H1 (cell line): ENCODE results near the gene CCNYL1. TPM values are rescaled to one million over a fixed set of nuclear protein-coding genes. Genes with fewer than 3 reads are reported as not detected.

Experiments used
- CTCF ChIA-PET: fragments of 300-600 bp; sonication (Branson Sonifier 250); formaldehyde crosslinking; loops from one replicate; lab custom pipeline; 2021; ENCODE audit not compliant: partially characterized antibody; lab: Charles Lee
- POLR2A ChIA-PET: fragments of 300-600 bp; sonication (Branson Sonifier 250); formaldehyde crosslinking; loops from one replicate; lab custom pipeline; 2021; ENCODE audit warnings: inconsistent platforms; ENCODE audit not compliant: partially characterized antibody; lab: Charles Lee
- DNase-seq, 2 experiments: peaks; one replicate each; pipeline versions ENCODE4 v3.0.0 to v3.0.0-alpha.2; 2010 to 2022; ENCODE audit warnings: low spot score in 2 of 2, low read depth in 1 of 2, mixed read lengths in 1 of 2
- FAIRE-seq: peaks from 2 replicates; lab custom pipeline; 2011; peaks lifted over from hg19 to GRCh38; lab: Jason Lieb, UNC
- H2AFZ ChIP-seq: 2 replicates; pipeline ENCODE4 v1.8.1; 2012; ENCODE audit warnings: low read length, inconsistent platforms
- H2AK5ac ChIP-seq: 2 replicates; pipeline ENCODE4 v1.6.1; 2013; ENCODE audit warnings: low read depth, low read length
- H2BK120ac ChIP-seq: replicated peaks from 2 replicates; pipeline ENCODE3; 2013; ENCODE audit warnings: low read depth, low read length, inconsistent platforms
- H2BK12ac ChIP-seq: 2 replicates; pipeline ENCODE4 v1.6.1; 2013; ENCODE audit warnings: low read depth, low read length
- H2BK15ac ChIP-seq: 2 replicates; pipeline ENCODE4 v1.6.1; 2013; ENCODE audit warnings: low read length
- H2BK20ac ChIP-seq: 2 replicates; pipeline ENCODE4 v1.6.1; 2013; ENCODE audit warnings: low read length
- H2BK5ac ChIP-seq: 2 replicates; pipeline ENCODE4 v1.6.1; 2013; ENCODE audit warnings: low read depth, low read length
- H3K14ac ChIP-seq: 2 replicates; pipeline ENCODE4 v1.6.1; 2013; ENCODE audit warnings: inconsistent platforms; ENCODE audit not compliant: insufficient read length
- H3K18ac ChIP-seq: 2 replicates; pipeline ENCODE4 v1.6.1; 2013; ENCODE audit warnings: low read length; ENCODE audit errors: extremely low read depth
- H3K23ac ChIP-seq: 2 replicates; pipeline ENCODE4 v1.6.1; 2013; ENCODE audit warnings: inconsistent platforms; ENCODE audit not compliant: insufficient read length
- H3K23me2 ChIP-seq: 2 replicates; pipeline ENCODE4 v1.6.1; 2013; ENCODE audit warnings: low read depth, low read length
- H3K27ac ChIP-seq: 2 replicates; pipeline ENCODE4 v1.6.1; 2011; ENCODE audit warnings: low read depth, low read length, inconsistent platforms
- H3K27me3 ChIP-seq, 4 experiments: replicated peaks in 1 of 4; 1 replicate in 1 of 4; 2 replicates in 3 of 4; pipeline versions ENCODE4 v1.6.1 to v1.8.1; 2011 to 2013; ENCODE audit warnings: low read length in 3 of 4, mild to moderate bottlenecking in 3 of 4, inconsistent platforms in 2 of 4, mixed read lengths in 2 of 4, moderate library complexity in 1 of 4; ENCODE audit not compliant: control insufficient read depth in 3 of 4, insufficient read depth in 3 of 4; ENCODE audit errors: extremely low read depth in 1 of 4
- H3K36me3 ChIP-seq, 4 experiments: 2 replicates each; pipeline versions ENCODE4 v1.6.1 to v1.8.1; 2011 to 2013; ENCODE audit warnings: mild to moderate bottlenecking in 4 of 4, low read length in 3 of 4, moderate library complexity in 2 of 4, control low read depth in 1 of 4, inconsistent platforms in 1 of 4; ENCODE audit not compliant: insufficient read depth in 4 of 4, control insufficient read depth in 2 of 4
- H3K4ac ChIP-seq: replicated peaks from 2 replicates; pipeline ENCODE3; 2013; ENCODE audit warnings: low read length, low read depth, mixed read lengths, inconsistent platforms; ENCODE audit not compliant: insufficient read length
- H3K4me1 ChIP-seq, 4 experiments: replicated peaks in 1 of 4; 1 replicate in 1 of 4; 2 replicates in 3 of 4; pipeline versions ENCODE4 v1.6.1 to v1.8.1; 2011 to 2013; ENCODE audit warnings: low read length in 3 of 4, inconsistent platforms in 2 of 4, mixed read lengths in 1 of 4; ENCODE audit not compliant: insufficient read depth in 4 of 4, control insufficient read depth in 3 of 4
- H3K4me2 ChIP-seq, 2 experiments: 2 replicates each; pipeline versions ENCODE4 v1.6.1 to v1.8.1; 2011 to 2013; ENCODE audit warnings: low read depth in 2 of 2, low read length in 2 of 2, control low read depth in 1 of 2, inconsistent platforms in 1 of 2, mild to moderate bottlenecking in 1 of 2; ENCODE audit not compliant: insufficient read depth in 1 of 2
- H3K4me3 ChIP-seq, 4 experiments: fragments of 200-600, 300-600 bp in 1 of 4; sonication (generic), shearing (Covaris generic), sonication (Bioruptor Twin) in 1 of 4; 2 replicates each; pipeline versions ENCODE4 v1.5.1 to v1.8.1; 2011 to 2016; ENCODE audit warnings: low read length in 4 of 4, low read depth in 3 of 4, control low read depth in 2 of 4, inconsistent platforms in 2 of 4, mild to moderate bottlenecking in 2 of 4, mixed read lengths in 1 of 4, moderate library complexity in 1 of 4; ENCODE audit not compliant: insufficient read depth in 2 of 4; ENCODE audit errors: extremely low read depth in 1 of 4
- H3K56ac ChIP-seq: replicated peaks from 2 replicates; pipeline ENCODE3; 2013; ENCODE audit warnings: low read depth, mild to moderate bottlenecking, mixed read lengths, low read length, inconsistent platforms; ENCODE audit not compliant: insufficient read length
- H3K79me1 ChIP-seq: 2 replicates; pipeline ENCODE4 v1.6.1; 2013; ENCODE audit warnings: low read depth, low read length, control low read depth
- H3K79me2 ChIP-seq, 2 experiments: 2 replicates each; pipeline versions ENCODE4 v1.6.1 to v1.8.1; 2012 to 2013; ENCODE audit warnings: low read length in 2 of 2, mild to moderate bottlenecking in 2 of 2, inconsistent platforms in 1 of 2; ENCODE audit not compliant: insufficient read depth in 2 of 2, control insufficient read depth in 1 of 2
- H3K9ac ChIP-seq, 4 experiments: replicated peaks in 1 of 4; 1 replicate in 1 of 4; 2 replicates in 3 of 4; pipeline versions ENCODE4 v1.6.1 to v1.8.1; 2011 to 2013; ENCODE audit warnings: low read depth in 3 of 4, low read length in 3 of 4, control low read depth in 2 of 4, mild to moderate bottlenecking in 2 of 4, moderate library complexity in 2 of 4, inconsistent platforms in 1 of 4; ENCODE audit errors: extremely low read depth in 1 of 4
- H3K9me3 ChIP-seq, 2 experiments: 2 replicates each; pipeline versions ENCODE4 v1.6.1 to v1.8.1; 2012 to 2013; ENCODE audit warnings: mild to moderate bottlenecking in 2 of 2, moderate library complexity in 2 of 2, control low read depth in 1 of 2, inconsistent platforms in 1 of 2, low read depth in 1 of 2, low read length in 1 of 2, mixed read lengths in 1 of 2; ENCODE audit not compliant: insufficient read depth in 2 of 2
- H4K20me1 ChIP-seq, 2 experiments: replicated peaks in 1 of 2; 2 replicates each; pipeline versions ENCODE3 to v1.8.1; 2011 to 2013; ENCODE audit warnings: inconsistent platforms in 2 of 2, low read length in 2 of 2, mild to moderate bottlenecking in 1 of 2; ENCODE audit not compliant: insufficient read depth in 2 of 2, control insufficient read depth in 1 of 2
- H4K5ac ChIP-seq: 2 replicates; pipeline ENCODE4 v1.6.1; 2013; ENCODE audit warnings: low read length, low read depth, mixed read lengths, inconsistent platforms; ENCODE audit not compliant: insufficient read length
- H4K8ac ChIP-seq: 2 replicates; pipeline ENCODE4 v1.8.0; 2013; ENCODE audit warnings: mild to moderate bottlenecking, moderate library complexity, low read length, inconsistent platforms; ENCODE audit not compliant: insufficient read depth; ENCODE audit errors: extremely low read depth
- H4K91ac ChIP-seq: replicated peaks from 2 replicates; pipeline ENCODE3; 2013; ENCODE audit warnings: low read length, mixed read lengths, inconsistent platforms; ENCODE audit not compliant: insufficient read length
- CBX8 ChIP-seq: fragments of 300-800, 300-1000 bp; sonication (generic); IDR thresholded peaks from 2 replicates; pipeline ENCODE4 v1.7.1; 2016; ENCODE audit warnings: low read depth, low read length, borderline replicate concordance
- FOSL1 ChIP-seq: IDR thresholded peaks from 2 replicates; pipeline ENCODE4 v1.6.1; 2011; ENCODE audit warnings: mild to moderate bottlenecking, low read depth, low read length, moderate library complexity; ENCODE audit not compliant: insufficient read depth
- KDM1A ChIP-seq: fragments of 200-600, 300-600 bp; sonication (generic); IDR thresholded peaks from 2 replicates; pipeline ENCODE4 v1.7.1; 2016; ENCODE audit warnings: mild to moderate bottlenecking, low read length, borderline replicate concordance
- POLR2A ChIP-seq, 2 experiments: IDR thresholded peaks; 1 replicate in 1 of 2; 2 replicates in 1 of 2; pipeline ENCODE4 v1.6.1; 2011; ENCODE audit warnings: low read depth in 2 of 2, low read length in 2 of 2, mild to moderate bottlenecking in 2 of 2; ENCODE audit errors: control extremely low read depth in 1 of 2
- POU5F1 ChIP-seq: IDR thresholded peaks from 2 replicates; pipeline ENCODE4 v1.6.1; 2011; ENCODE audit warnings: low read depth, mild to moderate bottlenecking, low read length, moderate library complexity
- RAD21 ChIP-seq, 2 experiments: IDR thresholded peaks in 1 of 2; conservative IDR thresholded peaks in 1 of 2; 2 replicates each; pipeline ENCODE4 v1.6.1; 2011; ENCODE audit warnings: low read depth in 2 of 2, low read length in 2 of 2, improper control_type of control experiment in 1 of 2, inconsistent platforms in 1 of 2, mild to moderate bottlenecking in 1 of 2, moderate library complexity in 1 of 2
- YY1 ChIP-seq: IDR thresholded peaks from 2 replicates; pipeline ENCODE4 v1.6.1; 2011; ENCODE audit warnings: low read depth, mild to moderate bottlenecking, low read length
- WGBS, 2 experiments: shearing (Covaris generic) in 1 of 2; methylation state at CpG; one replicate each; pipeline versions ENCODE4 v1.1.6 to v1.1.7; 2013 to 2015; ENCODE audit warnings: low lambda C conversion rate in 2 of 2, mixed read lengths in 2 of 2, inconsistent platforms in 1 of 2, low coverage in 1 of 2, missing lambda C conversion rate in 1 of 2; ENCODE audit not compliant: insufficient replicate concordance in 2 of 2, insufficient coverage in 1 of 2, insufficient read length in 1 of 2; ENCODE audit errors: extremely low coverage in 1 of 2, missing lambda C conversion rate in 1 of 2; 5-methylcytosine and 5-hydroxymethylcytosine counted together
- polyA plus RNA-seq, 7 experiments: library from polyadenylated mRNA; depleted of rRNA in 3 of 7; stranded (reverse) in 5 of 7; unstranded in 2 of 7; fragments of >200 nt in 5 of 7; fragments of 200-250 nt in 2 of 7; gene quantifications; 1 replicate in 5 of 7; 2 replicates in 1 of 7; 4 replicates in 1 of 7; pipeline versions ENCODE4 v1.2.1 to v1.2.3, GENCODE V29; 2011 to 2013; ENCODE audit warnings: missing spikeins in 2 of 7, mixed read lengths in 2 of 7
- total RNA-seq: library from RNA; stranded (reverse); fragmentation: NEBNext Ultra II Directional; extraction: Animal tissue kit (Norgen Biotek cat#: 25700); gene quantifications from 2 replicates; pipeline ENCODE4 v1.2.1, GENCODE V29; 2021
- TF ChIP-seq, protein P1 (sequence below): IDR thresholded peaks from 2 replicates; pipeline ENCODE4 v1.6.1; 2012; ENCODE audit warnings: inconsistent platforms
- TF ChIP-seq, protein P2 (sequence below): IDR thresholded peaks from 2 replicates; pipeline ENCODE4 v1.6.1; 2011; ENCODE audit warnings: low read length, improper control_type of control experiment

CCNYL1 gene
- total and polyA plus RNA-seq, 2 of the 8 experiments (the other 6 are each of a cell fraction or from before 2014, with no cell fraction given) = 13.3 to 35.4 TPM

DNA sequence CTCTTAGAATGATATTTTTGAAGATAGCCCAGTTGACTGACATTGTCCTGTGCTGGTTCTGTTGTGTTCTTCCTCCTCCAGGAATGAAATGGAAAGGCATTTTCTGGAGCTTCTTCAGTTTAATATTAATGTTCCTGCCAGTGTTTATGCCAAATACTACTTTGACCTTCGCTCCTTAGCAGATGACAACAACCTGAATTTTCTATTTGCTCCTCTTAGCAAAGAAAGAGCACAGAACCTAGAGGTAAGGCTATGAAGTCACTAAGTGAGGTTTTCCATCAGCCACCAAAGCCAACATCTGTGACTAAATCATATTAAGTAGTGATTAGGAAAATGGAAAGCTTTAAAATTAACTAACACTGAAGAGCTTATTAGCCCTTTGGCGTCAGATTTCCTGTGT is 39.4 kb downstream of the CCNYL1 start:
- no peak overlapping the region for H4K8ac ChIP-seq
- no peak overlapping the region for H3K56ac ChIP-seq
- no peak overlapping the region for H2BK5ac ChIP-seq
- FAIRE-seq = no peak
- no peak overlapping the region for H4K5ac ChIP-seq
- H2BK120ac ChIP-seq = no peak overlapping the region
- H3K79me2 ChIP-seq = no peaks in the 10 kb centered on the region
- no peak overlapping the region for H3K9ac ChIP-seq
- peaks cover 0 to 5% (median 0%) of the 10 kb centered on the region in 4 experiments; a peak in 1 of 7 replicates for H3K4me1 ChIP-seq
- no peaks in the 10 kb centered on the region for H3K9me3 ChIP-seq
- no peak for DNase-seq
- no peaks in the 10 kb centered on the region for H4K20me1 ChIP-seq
- no peak overlapping the region for H3K14ac ChIP-seq
- H3K4me2 ChIP-seq = no peak overlapping the region
- H3K27me3 ChIP-seq = no peaks in the 10 kb centered on the region
- H3K4me3 ChIP-seq = no peak overlapping the region
- no peak overlapping the region for H3K23ac ChIP-seq
- no peaks in the 10 kb centered on the region for H3K23me2 ChIP-seq
- no peak overlapping the region for H3K27ac ChIP-seq
- ChIA-PET CTCF (interaction anchor here (0.5 to 7.7 kb wide), 12 partner anchors 14 to 321 kb away, joined by 3 to 157 read pairs (median 5); no protein-coding TSS in a partner anchor), POLR2A (interaction anchor here (0.7 to 3.0 kb wide), 7 partner anchors 9 to 274 kb away, joined by 3 to 6 read pairs (median 3); partner anchors contain the start of gene PLEKHM3)
- H3K36me3 ChIP-seq = peaks cover 0 to 69% (median 9%) of the 10 kb centered on the region in 4 experiments; a peak in 4 of 8 replicates
- H3K18ac ChIP-seq = no peak overlapping the region
- no peak for TF ChIP-seq YY1
- no peak for TF ChIP-seq CBX8
- TF ChIP-seq FOSL1 = no peak
- TF ChIP-seq, protein P1, sequence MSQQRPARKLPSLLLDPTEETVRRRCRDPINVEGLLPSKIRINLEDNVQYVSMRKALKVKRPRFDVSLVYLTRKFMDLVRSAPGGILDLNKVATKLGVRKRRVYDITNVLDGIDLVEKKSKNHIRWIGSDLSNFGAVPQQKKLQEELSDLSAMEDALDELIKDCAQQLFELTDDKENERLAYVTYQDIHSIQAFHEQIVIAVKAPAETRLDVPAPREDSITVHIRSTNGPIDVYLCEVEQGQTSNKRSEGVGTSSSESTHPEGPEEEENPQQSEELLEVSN = no peak
- TF ChIP-seq POLR2A (IDR thresholded peaks at IDR 0.05; ENCODE audit: control extremely low read depth in 1 of 2, low read depth in 2 of 2, low read length in 2 of 2) = no peak
- TF ChIP-seq, protein P2, sequence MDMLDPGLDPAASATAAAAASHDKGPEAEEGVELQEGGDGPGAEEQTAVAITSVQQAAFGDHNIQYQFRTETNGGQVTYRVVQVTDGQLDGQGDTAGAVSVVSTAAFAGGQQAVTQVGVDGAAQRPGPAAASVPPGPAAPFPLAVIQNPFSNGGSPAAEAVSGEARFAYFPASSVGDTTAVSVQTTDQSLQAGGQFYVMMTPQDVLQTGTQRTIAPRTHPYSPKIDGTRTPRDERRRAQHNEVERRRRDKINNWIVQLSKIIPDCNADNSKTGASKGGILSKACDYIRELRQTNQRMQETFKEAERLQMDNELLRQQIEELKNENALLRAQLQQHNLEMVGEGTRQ = no peak
- TF ChIP-seq KDM1A = no peak
- TF ChIP-seq POU5F1 = no peak
- no peak for TF ChIP-seq RAD21 (IDR thresholded peaks at IDR 0.05 in 1 of 2, conservative IDR thresholded peaks at IDR 0.05 in 1 of 2; ENCODE audit: low read depth in 2 of 2, low read length in 2 of 2)
- no peaks in the 10 kb centered on the region for H3K79me1 ChIP-seq
- H2AK5ac ChIP-seq = no peak overlapping the region
- no peak overlapping the region for H4K91ac ChIP-seq
- H2BK12ac ChIP-seq = no peak overlapping the region
- H2BK20ac ChIP-seq = no peak overlapping the region
- 89% methylated on average over 2 of the region's 2 CpGs; no CpG with 5 or more reads in 1 of the 2 experiments for WGBS, 2 experiments
- no peak overlapping the region for H2BK15ac ChIP-seq
- no peak overlapping the region for H3K4ac ChIP-seq
- no peak overlapping the region for H2AFZ ChIP-seq
